Neural progenitor cell (in vitro differentiated cells): ENCODE results near the gene CCL20. TPM values are rescaled to one million over a fixed set of nuclear protein-coding genes. Genes with fewer than 3 reads are reported as not detected.
"Not testable (repeated sequence)": the region's sequence is repeated elsewhere in the genome, so short reads cannot be mapped to it uniquely, and the experiment has no call there.

ENCODE experiments used
- DNase-seq: peaks from one replicate; pipeline ENCODE4 v3.0.0-alpha.2; 2016; ENCODE audit warnings: low spot score
- H2AFZ ChIP-seq: fragments of 200-600 bp; sonication (generic); replicated peaks from 2 replicates; pipeline ENCODE4 v1.6.1; 2016; ENCODE audit warnings: antibody characterized with exemption
- H3F3A ChIP-seq: fragments of 200-600 bp; sonication (generic); 2 replicates; pipeline ENCODE4 v1.6.1; 2016; ENCODE audit warnings: antibody characterized with exemption, low read depth
- H3K27ac ChIP-seq: fragments of 200-600 bp; sonication (generic); 2 replicates; pipeline ENCODE4 v1.5.1; 2016; ENCODE audit warnings: mild to moderate bottlenecking
- H3K27me3 ChIP-seq: fragments of 200-600 bp; sonication (generic); 2 replicates; pipeline ENCODE4 v1.6.1; 2016; ENCODE audit warnings: mild to moderate bottlenecking, moderate library complexity
- H3K36me3 ChIP-seq: fragments of 200-600 bp; sonication (generic); 2 replicates; pipeline ENCODE4 v1.5.1; 2016
- H3K4me1 ChIP-seq: fragments of 200-600 bp; sonication (generic); 2 replicates; pipeline ENCODE4 v1.6.1; 2016; ENCODE audit warnings: mixed run types
- H3K4me2 ChIP-seq: fragments of 200-600 bp; sonication (generic); 2 replicates; pipeline ENCODE4 v1.6.1; 2016
- H3K4me3 ChIP-seq: fragments of 200-600 bp; sonication (generic); 2 replicates; pipeline ENCODE4 v1.5.1; 2016
- H3K79me2 ChIP-seq: fragments of 200-600 bp; sonication (generic); 2 replicates; pipeline ENCODE4 v1.6.1; 2016; ENCODE audit warnings: low read depth
- H3K9ac ChIP-seq: fragments of 200-600 bp; sonication (generic); 2 replicates; pipeline ENCODE4 v1.6.1; 2016
- H3K9me3 ChIP-seq: fragments of 200-600 bp; sonication (generic); 2 replicates; pipeline ENCODE4 v1.5.1; 2016; ENCODE audit warnings: low read depth
- H4K20me1 ChIP-seq: fragments of 200-600 bp; sonication (generic); 2 replicates; pipeline ENCODE4 v1.6.1; 2016; ENCODE audit warnings: low read depth
- H3K27ac Mint-ChIP-seq: 3 replicates; pipeline ENCODE4 v1.8.0; 2021; ENCODE audit warnings: mixed read lengths
- H3K27me3 Mint-ChIP-seq: 2 replicates; pipeline ENCODE4 v1.8.0; 2022; ENCODE audit warnings: low read depth, mild to moderate bottlenecking, inconsistent platforms, moderate library complexity, mixed read lengths; ENCODE audit not compliant: insufficient read depth
- H3K36me3 Mint-ChIP-seq: 3 replicates; pipeline ENCODE4 v1.8.0; 2021; ENCODE audit warnings: mixed read lengths
- H3K4me1 Mint-ChIP-seq: 3 replicates; pipeline ENCODE4 v1.8.0; 2021; ENCODE audit warnings: mixed read lengths
- H3K4me3 Mint-ChIP-seq: 3 replicates; pipeline ENCODE4 v1.8.0; 2021; ENCODE audit warnings: mild to moderate bottlenecking, moderate library complexity, mixed read lengths
- H3K9me3 Mint-ChIP-seq: 3 replicates; pipeline ENCODE4 v1.8.0; 2020; ENCODE audit warnings: mixed read lengths
- EZH2 ChIP-seq: fragments of 200-600 bp; sonication (generic); IDR thresholded peaks from 2 replicates; pipeline ENCODE4 v1.6.1; 2017; ENCODE audit warnings: antibody characterized with exemption, mild to moderate bottlenecking, moderate library complexity
- EZH2phosphoT487 ChIP-seq: fragments of 200-600 bp; sonication (generic); IDR thresholded peaks from 2 replicates; pipeline ENCODE4 v1.6.1; 2017; ENCODE audit warnings: antibody characterized with exemption
- total RNA-seq: library from RNA; depleted of rRNA; stranded (reverse); fragments of >200 nt; gene quantifications from 2 replicates; pipeline ENCODE4 v1.2.3, GENCODE V29; 2015; ENCODE audit warnings: low replicate concordance
- TF ChIP-seq, protein P1 (sequence below): fragments of 200-600 bp; sonication (generic); IDR thresholded peaks from 2 replicates; pipeline ENCODE4 v1.5.1; 2017; ENCODE audit warnings: antibody characterized with exemption, mild to moderate bottlenecking

The CCL20 gene
- total RNA-seq, 1 donor from 2014 or later, result not detected

DNA sequence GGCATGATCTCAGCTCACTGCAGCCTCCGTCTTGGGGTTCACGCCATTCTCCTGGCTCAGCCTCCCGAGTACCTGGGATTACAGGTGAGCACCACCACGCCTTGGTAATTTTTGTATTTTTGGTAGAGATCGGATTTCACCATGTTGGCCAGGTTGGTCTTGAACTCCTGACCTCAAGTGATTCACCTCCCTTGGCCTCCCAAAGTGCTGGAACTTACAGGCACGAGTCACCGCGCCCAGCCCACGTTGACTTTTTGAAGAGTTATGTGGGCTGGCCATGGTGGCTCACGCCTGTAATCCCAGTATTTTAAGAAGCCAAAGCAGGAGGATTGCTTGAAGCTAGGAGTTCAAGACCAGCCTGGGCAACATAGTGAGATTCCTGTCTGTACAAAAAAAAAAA, 20.8 kb downstream of the CCL20 start:
- Histone ChIP-seq H3K27me3 (no peaks in the 10 kb centered on the region), H4K20me1 (no peaks in the 10 kb centered on the region), H3K9me3 (no peaks in the 10 kb centered on the region), H3K27ac (no peak overlapping the region), H3K9ac (no peak overlapping the region), H3K4me3 (no peak overlapping the region), H2AFZ (no peak overlapping the region), H3K79me2 (no peaks in the 10 kb centered on the region), H3K4me2 (no peak overlapping the region), H3K4me1 (no peaks in the 10 kb centered on the region), H3K36me3 (no peaks in the 10 kb centered on the region), H3F3A (no peaks in the 10 kb centered on the region)
- no peak overlapping the region for H3K4me3 Mint-ChIP-seq
- H3K9me3 Mint-ChIP-seq, result peaks cover 5% of the 10 kb centered on the region
- no peaks in the 10 kb centered on the region for H3K4me1 Mint-ChIP-seq
- no peak overlapping the region for H3K27ac Mint-ChIP-seq
- DNase-seq, result no peak
- no peaks in the 10 kb centered on the region for H3K27me3 Mint-ChIP-seq
- H3K36me3 Mint-ChIP-seq, result no peaks in the 10 kb centered on the region
- TF ChIP-seq, protein P1, sequence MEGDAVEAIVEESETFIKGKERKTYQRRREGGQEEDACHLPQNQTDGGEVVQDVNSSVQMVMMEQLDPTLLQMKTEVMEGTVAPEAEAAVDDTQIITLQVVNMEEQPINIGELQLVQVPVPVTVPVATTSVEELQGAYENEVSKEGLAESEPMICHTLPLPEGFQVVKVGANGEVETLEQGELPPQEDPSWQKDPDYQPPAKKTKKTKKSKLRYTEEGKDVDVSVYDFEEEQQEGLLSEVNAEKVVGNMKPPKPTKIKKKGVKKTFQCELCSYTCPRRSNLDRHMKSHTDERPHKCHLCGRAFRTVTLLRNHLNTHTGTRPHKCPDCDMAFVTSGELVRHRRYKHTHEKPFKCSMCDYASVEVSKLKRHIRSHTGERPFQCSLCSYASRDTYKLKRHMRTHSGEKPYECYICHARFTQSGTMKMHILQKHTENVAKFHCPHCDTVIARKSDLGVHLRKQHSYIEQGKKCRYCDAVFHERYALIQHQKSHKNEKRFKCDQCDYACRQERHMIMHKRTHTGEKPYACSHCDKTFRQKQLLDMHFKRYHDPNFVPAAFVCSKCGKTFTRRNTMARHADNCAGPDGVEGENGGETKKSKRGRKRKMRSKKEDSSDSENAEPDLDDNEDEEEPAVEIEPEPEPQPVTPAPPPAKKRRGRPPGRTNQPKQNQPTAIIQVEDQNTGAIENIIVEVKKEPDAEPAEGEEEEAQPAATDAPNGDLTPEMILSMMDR, result no peak
- no peak for TF ChIP-seq EZH2

DNA sequence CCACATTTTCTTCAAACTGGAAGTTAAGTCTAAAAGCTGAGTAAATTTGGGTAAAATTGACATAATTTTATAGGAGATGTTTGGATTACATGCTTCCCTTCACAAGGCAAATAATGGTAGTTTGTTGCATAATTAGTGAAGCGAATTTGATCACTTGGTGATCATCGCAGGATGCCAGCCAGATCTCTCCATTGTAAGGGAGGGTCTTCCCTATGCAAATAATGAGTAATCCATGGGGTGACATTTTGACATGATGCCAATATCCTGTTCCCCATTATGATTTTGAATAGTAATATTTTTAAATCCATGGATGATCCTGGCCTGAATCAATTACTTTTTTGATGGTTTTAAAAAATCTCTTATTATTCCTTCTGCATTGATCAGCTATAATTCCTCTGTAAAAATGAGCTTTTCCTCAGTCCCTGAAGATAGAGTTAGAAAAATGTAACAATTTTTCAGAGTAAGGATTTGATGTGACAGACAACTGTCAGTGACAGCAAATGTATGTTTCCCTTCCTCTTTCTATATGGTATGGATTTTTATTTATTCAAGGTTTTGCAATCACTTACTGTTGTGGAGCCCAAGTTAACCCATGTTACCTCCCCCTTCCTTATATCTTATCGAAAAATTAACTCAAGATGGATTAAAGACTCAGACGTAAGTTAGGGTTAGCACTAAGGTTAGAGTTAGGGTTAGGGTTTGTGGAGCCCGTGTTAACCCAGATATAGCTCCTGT, 21.4 kb downstream of the CCL20 start:
- H3K4me3 ChIP-seq, result no peak overlapping the region

DNA sequence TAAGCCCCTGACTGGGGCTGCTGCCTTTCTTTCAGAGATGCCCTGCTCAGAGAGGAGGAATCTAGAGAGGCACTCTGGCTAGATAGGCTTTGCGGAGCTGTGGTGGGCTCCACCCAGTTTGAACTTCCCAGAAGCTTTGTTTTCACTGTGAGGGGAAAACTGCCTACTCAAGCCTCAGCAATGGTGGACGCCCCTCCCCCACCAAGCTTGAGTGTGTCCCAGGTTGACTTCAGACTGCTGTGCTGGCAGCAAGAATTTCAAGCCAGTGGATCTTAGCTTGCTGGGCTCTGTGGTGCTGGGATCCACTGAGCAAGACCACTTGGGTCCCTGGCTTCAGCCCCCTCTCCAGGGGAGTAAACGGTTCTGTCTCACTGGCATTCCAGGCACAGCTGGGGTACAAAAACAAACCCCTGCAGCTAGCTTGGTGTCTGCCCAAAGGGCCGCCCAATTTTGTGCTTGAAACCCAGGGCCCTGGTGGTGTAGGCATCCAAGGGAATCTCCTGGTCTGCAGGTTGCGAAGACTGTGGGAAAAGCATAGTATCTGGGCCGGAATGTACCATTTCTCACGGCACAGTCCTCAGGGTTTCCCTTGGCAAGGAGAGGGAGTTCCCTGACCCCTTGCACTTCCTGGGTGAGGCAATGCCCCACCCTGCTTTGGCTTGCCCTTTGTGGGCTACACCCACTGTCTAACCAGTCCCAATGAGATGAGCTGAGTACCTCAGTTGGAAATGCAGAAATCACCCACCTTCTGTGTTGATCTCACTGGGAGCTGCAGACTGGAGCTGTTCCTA, 25.9 kb downstream of the CCL20 start:
- not testable (repeated sequence) for H3K36me3 Mint-ChIP-seq, H3K9ac ChIP-seq, DNase-seq, H3K27ac Mint-ChIP-seq, H3K4me1 Mint-ChIP-seq, H3K27me3 Mint-ChIP-seq, H3K4me2 ChIP-seq, H3K4me3 ChIP-seq, H3K4me3 Mint-ChIP-seq, H3K27me3 ChIP-seq, H3K27ac ChIP-seq, H3K9me3 ChIP-seq, H3K79me2 ChIP-seq, H3F3A ChIP-seq, H3K36me3 ChIP-seq, H2AFZ ChIP-seq, H4K20me1 ChIP-seq, H3K4me1 ChIP-seq, H3K9me3 Mint-ChIP-seq

More for the DNA sequence above, 21.4 kb downstream of the CCL20 start:
- TF ChIP-seq EZH2 (no peak), EZH2phosphoT487 (no peak)
- TF ChIP-seq, protein P1, result no peak
- no peaks in the 10 kb centered on the region for H3K36me3 ChIP-seq
- H3K9ac ChIP-seq, result no peak overlapping the region
- H3K27me3 ChIP-seq, result no peaks in the 10 kb centered on the region
- no peaks in the 10 kb centered on the region for H4K20me1 ChIP-seq
- H2AFZ ChIP-seq, result no peak overlapping the region
- H3K4me2 ChIP-seq, result no peak overlapping the region
- Mint-ChIP-seq H3K4me3 (no peak overlapping the region), H3K27me3 (no peaks in the 10 kb centered on the region), H3K9me3 (peaks cover 5% of the 10 kb centered on the region), H3K4me1 (no peaks in the 10 kb centered on the region), H3K27ac (no peak overlapping the region), H3K36me3 (no peaks in the 10 kb centered on the region)
- no peaks in the 10 kb centered on the region for H3K9me3 ChIP-seq
- no peak for DNase-seq
- H3K27ac ChIP-seq, result no peak overlapping the region
- H3K4me1 ChIP-seq, result no peaks in the 10 kb centered on the region
- H3F3A ChIP-seq, result no peaks in the 10 kb centered on the region
- no peaks in the 10 kb centered on the region for H3K79me2 ChIP-seq

- Histone ChIP-seq H3K36me3 (no peaks in the 10 kb centered on the region), H3K27me3 (no peaks in the 10 kb centered on the region), H4K20me1 (no peaks in the 10 kb centered on the region), H3K9me3 (no peaks in the 10 kb centered on the region), H3K27ac (no peak overlapping the region), H3K79me2 (no peaks in the 10 kb centered on the region), H3K4me3 (no peak overlapping the region), H2AFZ (no peak overlapping the region), H3K4me2 (no peak overlapping the region), H3F3A (no peaks in the 10 kb centered on the region), H3K4me1 (no peaks in the 10 kb centered on the region), H3K9ac (no peak overlapping the region)
- no peak for TF ChIP-seq EZH2
- TF ChIP-seq EZH2phosphoT487, result no peak
- TF ChIP-seq, protein P1, result no peak
- no peaks in the 10 kb centered on the region for H3K4me1 Mint-ChIP-seq
- no peaks in the 10 kb centered on the region for H3K27me3 Mint-ChIP-seq
- no peak for DNase-seq
- no peaks in the 10 kb centered on the region for H3K36me3 Mint-ChIP-seq
- no peaks in the 10 kb centered on the region for H3K9me3 Mint-ChIP-seq
- no peak overlapping the region for H3K27ac Mint-ChIP-seq
- no peak overlapping the region for H3K4me3 Mint-ChIP-seq
Observed at GRCh38 chr2:227846831-227847230, 33.2 kb downstream of the CCL20 start.
